Endothelial cell of umbilical vein (primary cell): ENCODE measurements around the gene RECK. TPM values are rescaled to one million over a fixed set of nuclear protein-coding genes. Genes with fewer than 3 reads are reported as not detected.

Experiments
- BruUV-seq: library from RNA; stranded (reverse); fragments of 400-500 nt; replicated peaks from 2 replicates; lab custom pipeline; 2021; lab: Mats Ljungman, UMichigan
- CTCF ChIA-PET: fragments of 300-600, 350-600 bp; sonication (Branson Sonifier 250); formaldehyde crosslinking; loops from one replicate; lab custom pipeline; 2021; ENCODE audit warnings: antibody characterized with exemption, inconsistent platforms; lab: Charles Lee
- POLR2A ChIA-PET: fragments of 300-600, 350-600 bp; sonication (Branson Sonifier 250); formaldehyde crosslinking; loops from one replicate; lab custom pipeline; 2021; ENCODE audit warnings: antibody characterized with exemption, inconsistent platforms; lab: Charles Lee
- DNase-seq: peaks from one replicate; pipeline ENCODE4 v3.0.0-alpha.2; 2011; ENCODE audit warnings: low read depth, low spot score
- FAIRE-seq: peaks from 2 replicates; lab custom pipeline; 2011; peaks lifted over from hg19 to GRCh38; lab: Jason Lieb, UNC
- H2AFZ ChIP-seq: 2 replicates; pipeline ENCODE4 v1.6.0; 2012; ENCODE audit warnings: low read depth, low read length, control low read depth, inconsistent platforms
- H3K27ac ChIP-seq: 2 replicates; pipeline ENCODE4 v1.5.1; 2011; ENCODE audit warnings: low read depth, mild to moderate bottlenecking, control low read depth, low read length, moderate library complexity; ENCODE audit not compliant: insufficient read depth
- H3K27me3 ChIP-seq, 2 experiments: 2 replicates each; pipeline versions ENCODE4 v1.6.0 to v1.6.1; 2011; ENCODE audit warnings: low read length in 2 of 2, mixed read lengths in 1 of 2; ENCODE audit not compliant: control insufficient read depth in 2 of 2, insufficient read depth in 2 of 2
- H3K36me3 ChIP-seq, 2 experiments: 2 replicates in 1 of 2; 3 replicates in 1 of 2; pipeline ENCODE4 v1.5.1; 2011; ENCODE audit warnings: low read length in 2 of 2, mild to moderate bottlenecking in 1 of 2, moderate library complexity in 1 of 2; ENCODE audit not compliant: control insufficient read depth in 2 of 2, insufficient read depth in 2 of 2; ENCODE audit errors: extremely low read depth in 1 of 2
- H3K4me1 ChIP-seq: 3 replicates; pipeline ENCODE4 v1.5.1; 2011; ENCODE audit warnings: mild to moderate bottlenecking, low read length; ENCODE audit not compliant: control insufficient read depth, insufficient read depth; ENCODE audit errors: extremely low read depth
- H3K4me2 ChIP-seq: 2 replicates; pipeline ENCODE4 v1.6.1; 2011; ENCODE audit warnings: low read length, control low read depth, mixed read lengths; ENCODE audit not compliant: insufficient read depth
- H3K4me3 ChIP-seq, 3 experiments: fragments of 200-600 bp in 1 of 3; sonication (generic), shearing (Covaris generic) in 1 of 3; replicated peaks in 1 of 3; 2 replicates each; pipeline ENCODE4 v1.5.1; 2011 to 2016; ENCODE audit warnings: control low read depth in 3 of 3, low read length in 3 of 3, mild to moderate bottlenecking in 2 of 3, inconsistent platforms in 1 of 3, low read depth in 1 of 3, moderate library complexity in 1 of 3; ENCODE audit not compliant: insufficient read depth in 1 of 3
- H3K79me2 ChIP-seq: 2 replicates; pipeline ENCODE4 v1.6.0; 2012; ENCODE audit warnings: low read length, inconsistent platforms; ENCODE audit not compliant: control insufficient read depth, insufficient read depth
- H3K9ac ChIP-seq: replicated peaks from 2 replicates; pipeline ENCODE3; 2011; ENCODE audit warnings: low read length, control low read depth; ENCODE audit not compliant: insufficient read depth; ENCODE audit errors: extremely low read depth
- H3K9me1 ChIP-seq: replicated peaks from 3 replicates; pipeline ENCODE4 v1.6.0; 2011; ENCODE audit warnings: mild to moderate bottlenecking, low read length; ENCODE audit not compliant: control insufficient read depth, insufficient read depth; ENCODE audit errors: extremely low read depth
- H3K9me3 ChIP-seq: replicated peaks from 2 replicates; pipeline ENCODE4 v1.5.1; 2012; ENCODE audit warnings: low read length, inconsistent platforms; ENCODE audit not compliant: control insufficient read depth, insufficient read depth
- H4K20me1 ChIP-seq: replicated peaks from 2 replicates; pipeline ENCODE3; 2011; ENCODE audit warnings: mild to moderate bottlenecking, low read length; ENCODE audit not compliant: control insufficient read depth, insufficient read depth; ENCODE audit errors: extremely low read depth
- CTCF ChIP-seq, 2 donors: IDR thresholded peaks; 1 replicate in 1 of 2; 2 replicates in 1 of 2; pipeline ENCODE4 v1.5.1; 2011; ENCODE audit warnings: low read length in 2 of 2, mild to moderate bottlenecking in 2 of 2, moderate library complexity in 2 of 2, control low read depth in 1 of 2, inconsistent platforms in 1 of 2, low read depth in 1 of 2; ENCODE audit not compliant: insufficient read depth in 1 of 2; ENCODE audit errors: extremely low read depth in 1 of 2
- EZH2 ChIP-seq: IDR thresholded peaks from 2 replicates; pipeline ENCODE4 v1.6.1; 2012; ENCODE audit warnings: borderline replicate concordance, low read depth, mild to moderate bottlenecking, moderate library complexity, low read length, inconsistent platforms; ENCODE audit not compliant: severe bottlenecking
- FOS ChIP-seq: IDR thresholded peaks from 2 replicates; pipeline ENCODE4 v1.6.1; 2011; ENCODE audit warnings: mild to moderate bottlenecking, low read length, moderate library complexity, borderline replicate concordance; ENCODE audit not compliant: insufficient read depth
- GATA2 ChIP-seq: IDR thresholded peaks from 2 replicates; pipeline ENCODE4 v1.7.0; 2011; ENCODE audit warnings: low read depth, mild to moderate bottlenecking, moderate library complexity, mixed read lengths, low read length; ENCODE audit not compliant: insufficient read length, insufficient read depth
- JUN ChIP-seq: IDR thresholded peaks from 2 replicates; pipeline ENCODE4 v1.6.1; 2011; ENCODE audit warnings: borderline replicate concordance, low read depth; ENCODE audit not compliant: insufficient read length, insufficient read depth
- MAX ChIP-seq: IDR thresholded peaks from 2 replicates; pipeline ENCODE4 v1.6.1; 2011; ENCODE audit not compliant: insufficient read depth, insufficient read length
- MYC ChIP-seq: IDR thresholded peaks from one replicate; pipeline ENCODE4 v1.6.1; 2011; ENCODE audit warnings: mild to moderate bottlenecking, low read depth, low read length
- POLR2A ChIP-seq: IDR thresholded peaks from 2 replicates; pipeline ENCODE4 v1.6.1; 2012; ENCODE audit warnings: low read depth, mild to moderate bottlenecking, control low read depth, low read length
- POLR2AphosphoS5 ChIP-seq: IDR thresholded peaks from 2 replicates; pipeline ENCODE4 v1.6.1; 2012; ENCODE audit warnings: low read depth, mild to moderate bottlenecking, control low read depth, low read length, moderate library complexity; ENCODE audit not compliant: insufficient read depth
- dilution Hi-C: fragments of 300-500 bp; cut with MboI; formaldehyde crosslinking; loops from one replicate; pipeline ENCODE4 v1.15.0; 2019; ENCODE audit warnings: low sequenced_read_pairs; ENCODE audit not compliant: extremely low pct_ligation_motif_present
- intact Hi-C: fragments of 100-400 bp; cut with micrococcal nuclease; formaldehyde crosslinking; loops from one replicate; pipeline ENCODE4 v1.10.0; 2022
- polyA plus RNA-seq, 4 experiments: library from polyadenylated mRNA; depleted of rRNA in 3 of 4; stranded (reverse) in 3 of 4; unstranded in 1 of 4; fragments of >200 nt; gene quantifications; 2 replicates each; pipeline versions ENCODE4 v1.2.1 to v1.2.3, GENCODE V29; 2011 to 2012; ENCODE audit warnings: missing spikeins in 1 of 4
- total RNA-seq: library from RNA; stranded (reverse); gene quantifications from 2 replicates; pipeline ENCODE4 v1.2.3, GENCODE V29; 2021

Gene RECK
- total and polyA plus RNA-seq, 2 donors (not counting 3 experiments of a cell fraction or from before 2014, with no cell fraction given) = 12.0 to 14.1 TPM

- Histone ChIP-seq H3K27me3 (no peaks in the 10 kb centered on the region), H3K9me3 (no peaks in the 10 kb centered on the region), H3K4me3 (no peak overlapping the region), H3K9ac (no peak overlapping the region), H4K20me1 (no peaks in the 10 kb centered on the region), H3K27ac (no peak overlapping the region), H2AFZ (no peak overlapping the region), H3K9me1 (no peaks in the 10 kb centered on the region), H3K4me2 (no peak overlapping the region), H3K4me1 (peaks cover 18% of the 10 kb centered on the region), H3K36me3 (no peaks in the 10 kb centered on the region), H3K79me2 (no peaks in the 10 kb centered on the region)
- DNase-seq (no peak), FAIRE-seq (no peak)
- intact Hi-C loops = no loop called here
- BruUV-seq = no TSS peak
- CTCF ChIA-PET = no interaction called here
- POLR2A ChIA-PET = no interaction called here
- TF ChIP-seq MYC (no peak), POLR2AphosphoS5 (no peak), FOS (no peak), CTCF (IDR thresholded peaks at IDR 0.05; ENCODE audit: extremely low read depth in 1 of 2, insufficient read depth in 1 of 2, low read depth in 1 of 2, low read length in 2 of 2) (no peak), JUN (no peak)
- dilution Hi-C loops = no loop called here
Measured at GRCh38 chr9:36093384-36093783, 56.7 kb downstream of the RECK start.

- Histone ChIP-seq H2AFZ (no peak overlapping the region), H3K79me2 (no peaks in the 10 kb centered on the region), H4K20me1 (no peaks in the 10 kb centered on the region), H3K36me3 (no peaks in the 10 kb centered on the region), H3K4me1 (peaks cover 19% of the 10 kb centered on the region), H3K27ac (no peak overlapping the region), H3K9me3 (no peaks in the 10 kb centered on the region), H3K4me2 (no peak overlapping the region), H3K4me3 (no peak overlapping the region), H3K27me3 (no peaks in the 10 kb centered on the region), H3K9ac (no peak overlapping the region), H3K9me1 (no peaks in the 10 kb centered on the region)
- ChIA-PET POLR2A (no interaction called here), CTCF (interaction anchor here (1.0 to 6.7 kb wide), 7 partner anchors 26 to 197 kb away, joined by 4 to 189 read pairs (median 16); partner anchors contain the start of gene CCIN)
- dilution Hi-C loops (no loop called here), intact Hi-C loops (loop anchor here (5.0 kb wide), 2 partner anchors 92 to 142 kb away; partner anchors contain the start of gene OR2S2)
- no peak for TF ChIP-seq GATA2
- TF ChIP-seq MAX = no peak
- no peak for TF ChIP-seq EZH2
- no peak for TF ChIP-seq POLR2A
- TF ChIP-seq FOS = no peak
- TF ChIP-seq MYC = no peak
- no peak for TF ChIP-seq POLR2AphosphoS5
- no peak for TF ChIP-seq CTCF (IDR thresholded peaks at IDR 0.05; ENCODE audit: extremely low read depth in 1 of 2, insufficient read depth in 1 of 2, low read depth in 1 of 2, low read length in 2 of 2)
- no peak for TF ChIP-seq JUN
- DNase-seq (no peak), FAIRE-seq (no peak)
- no TSS peak for BruUV-seq
Measured at GRCh38 chr9:36099718-36100117, 63.0 kb downstream of the RECK start.
